Aortic smooth muscle cell (primary cell): ENCODE results near the gene MAGEB18. TPM values are rescaled to one million over a fixed set of nuclear protein-coding genes. Genes with fewer than 3 reads are reported as not detected.

Experiments used
- total RNA-seq: library from RNA; depleted of rRNA; stranded (reverse); fragments of >200 nt; gene quantifications from 2 replicates; pipeline ENCODE4 v1.2.3, GENCODE V29; 2014

MAGEB18 gene
- total RNA-seq: not detected in 2 replicates

DNA sequence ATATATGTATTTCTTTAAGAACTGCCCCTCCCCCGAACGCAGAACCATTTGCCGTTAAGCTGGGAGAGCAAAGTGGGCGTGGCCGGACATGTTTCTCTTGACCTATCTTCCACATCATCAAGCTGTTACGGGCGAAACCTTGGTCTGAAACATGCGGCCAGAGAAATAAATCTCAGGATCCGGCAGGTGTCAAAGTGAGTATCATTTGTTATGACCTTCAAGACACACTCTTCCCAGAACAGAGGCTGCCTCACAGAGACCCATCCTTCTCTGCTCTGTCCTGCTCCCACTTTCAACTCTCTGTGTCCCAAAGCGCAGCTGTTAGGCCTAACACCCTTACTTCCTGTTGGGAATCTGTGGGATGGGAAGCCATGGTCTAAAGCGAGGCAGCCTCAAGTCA, at the start of gene MAGEB18:
Gene MAGEB18, plus strand, starts transcription at position 70 of the 400 bp plus-strand sequence. CDS start 643 bp downstream, outside the sequence.

DNA sequence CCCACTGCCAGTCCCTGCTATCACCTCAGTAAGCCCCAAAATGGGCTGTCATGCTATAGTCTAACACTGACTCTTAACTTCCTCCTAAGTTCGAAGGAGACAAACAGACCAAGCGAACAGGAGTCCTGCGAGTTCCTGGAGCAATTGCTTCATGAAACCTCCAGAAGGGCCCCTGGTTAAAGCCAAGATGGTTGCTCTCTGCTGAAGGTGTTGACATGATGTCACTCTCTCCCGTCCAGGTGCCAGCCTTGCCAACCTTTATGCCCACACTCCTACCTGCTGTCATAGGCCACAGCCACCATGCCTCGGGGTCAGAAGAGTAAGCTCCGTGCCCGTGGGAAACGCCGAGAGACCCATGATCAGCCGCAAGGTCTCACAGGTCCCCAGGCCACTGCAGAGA, 22.2 kb downstream of the MAGEB18 start, which contains the start of gene MAGEB6B:
Gene MAGEB6B, plus strand, starts transcription at position 301 of the 400 bp plus-strand sequence. Its CDS starts 0 bp downstream, at position 301.

Other genes starting within 250 kb of the MAGEB18 start
- not detected in 2 replicates for gene MAGEB6B, start 22.3 kb downstream of the MAGEB18 start, total RNA-seq
- gene MAGEB6, start 54.1 kb downstream of the MAGEB18 start, total RNA-seq: not detected in 2 replicates
- not detected in 2 replicates for gene MAGEB5, start 77.8 kb downstream of the MAGEB18 start, total RNA-seq